Natural killer cell (primary cell): Measurements from ENCODE around the gene IL36B. TPM values are rescaled to one million over a fixed set of nuclear protein-coding genes. Genes with fewer than 3 reads are reported as not detected.

ENCODE experiments used
- ATAC-seq, 3 donors: fragments of 150-1000 bp in 2 of 3; fragments of 200-7000 bp in 1 of 3; cut with Tn5 transposase; 1 replicate in 1 of 3; 2 replicates in 2 of 3; pipeline ENCODE4 v1.10.0; 2021; ENCODE audit warnings: mild to moderate bottlenecking in 2 of 3, moderate library complexity in 2 of 3
- DNase-seq, 2 donors: peaks; one replicate each; pipeline versions ENCODE4 v3.0.0 to v3.0.0-alpha.2; 2013 to 2021; ENCODE audit warnings: mixed read lengths in 1 of 2
- H3K27ac ChIP-seq: one replicate; pipeline ENCODE4 v1.5.1; 2013; ENCODE audit warnings: mild to moderate bottlenecking, low read length
- H3K27me3 ChIP-seq: one replicate; pipeline ENCODE4 v1.6.1; 2013; ENCODE audit warnings: low read length; ENCODE audit not compliant: control insufficient read depth, insufficient read depth
- H3K36me3 ChIP-seq: one replicate; pipeline ENCODE4 v1.6.1; 2013; ENCODE audit warnings: low read length; ENCODE audit not compliant: control insufficient read depth, insufficient read depth
- H3K4me1 ChIP-seq: one replicate; pipeline ENCODE4 v1.6.1; 2013; ENCODE audit warnings: low read length; ENCODE audit not compliant: control insufficient read depth, insufficient read depth
- H3K4me3 ChIP-seq: one replicate; pipeline ENCODE4 v1.5.1; 2013; ENCODE audit warnings: low read length
- H3K9me3 ChIP-seq: one replicate; pipeline ENCODE4 v1.6.1; 2013; ENCODE audit warnings: low read length; ENCODE audit not compliant: control insufficient read depth, insufficient read depth
- H3K27ac Mint-ChIP-seq, 2 donors: one replicate each; pipeline ENCODE4 v1.8.0; 2022; ENCODE audit warnings: mild to moderate bottlenecking in 2 of 2, mixed read lengths in 2 of 2, moderate library complexity in 1 of 2
- H3K27me3 Mint-ChIP-seq, 2 donors: one replicate each; pipeline ENCODE4 v1.8.0; 2022; ENCODE audit warnings: low read depth in 2 of 2, mixed read lengths in 2 of 2
- H3K36me3 Mint-ChIP-seq: one replicate; pipeline ENCODE4 v1.8.0; 2022; ENCODE audit warnings: mixed read lengths
- H3K4me1 Mint-ChIP-seq, 2 donors: one replicate each; pipeline ENCODE4 v1.8.0; 2022; ENCODE audit warnings: mixed read lengths in 2 of 2
- H3K4me3 Mint-ChIP-seq: one replicate; pipeline ENCODE4 v1.8.0; 2022; ENCODE audit warnings: mild to moderate bottlenecking, moderate library complexity, mixed read lengths
- H3K9me3 Mint-ChIP-seq, 2 donors: one replicate each; pipeline ENCODE4 v1.8.0; 2022; ENCODE audit warnings: mixed read lengths in 2 of 2
- WGBS: methylation state at CpG from one replicate; pipeline ENCODE4 v1.1.7; 2013; ENCODE audit warnings: missing lambda C conversion rate; ENCODE audit not compliant: insufficient coverage; 5-methylcytosine and 5-hydroxymethylcytosine counted together
- intact Hi-C: fragments of 100-400 bp; cut with micrococcal nuclease; formaldehyde crosslinking; loops from one replicate; pipeline ENCODE4 v1.14.2; 2022
- total RNA-seq, 4 donors: library from RNA; stranded (reverse); fragments of 120-200 nt in 1 of 4; gene quantifications; one replicate each; pipeline versions ENCODE4 v1.2.3 to v1.2.4, GENCODE V29; 2013 to 2022
- TF ChIP-seq, protein P1 (sequence below): fragments of 200-600 bp; IDR thresholded peaks from one replicate; pipeline ENCODE4 v1.8.0; 2022; ENCODE audit warnings: antibody characterized with exemption

Gene IL36B
- total RNA-seq, 3 donors from 2014 or later (not counting 1 experiment from before 2014, with no cell fraction given): not detected

- intact Hi-C loops: no loop called here
- Mint-ChIP-seq H3K9me3 (no peaks in the 10 kb centered on the region), H3K36me3 (no peaks in the 10 kb centered on the region), H3K27ac (no peak overlapping the region), H3K4me1 (no peaks in the 10 kb centered on the region), H3K27me3 (peaks cover 42 to 57% of the 10 kb centered on the region in 2 donors), H3K4me3 (no peak overlapping the region)
- no peak for ATAC-seq
- Histone ChIP-seq H3K9me3 (no peaks in the 10 kb centered on the region), H3K36me3 (no peaks in the 10 kb centered on the region), H3K27ac (no peak overlapping the region), H3K4me3 (no peak overlapping the region), H3K27me3 (no peaks in the 10 kb centered on the region), H3K4me1 (no peaks in the 10 kb centered on the region)
- no peak for DNase-seq
- TF ChIP-seq, protein P1, sequence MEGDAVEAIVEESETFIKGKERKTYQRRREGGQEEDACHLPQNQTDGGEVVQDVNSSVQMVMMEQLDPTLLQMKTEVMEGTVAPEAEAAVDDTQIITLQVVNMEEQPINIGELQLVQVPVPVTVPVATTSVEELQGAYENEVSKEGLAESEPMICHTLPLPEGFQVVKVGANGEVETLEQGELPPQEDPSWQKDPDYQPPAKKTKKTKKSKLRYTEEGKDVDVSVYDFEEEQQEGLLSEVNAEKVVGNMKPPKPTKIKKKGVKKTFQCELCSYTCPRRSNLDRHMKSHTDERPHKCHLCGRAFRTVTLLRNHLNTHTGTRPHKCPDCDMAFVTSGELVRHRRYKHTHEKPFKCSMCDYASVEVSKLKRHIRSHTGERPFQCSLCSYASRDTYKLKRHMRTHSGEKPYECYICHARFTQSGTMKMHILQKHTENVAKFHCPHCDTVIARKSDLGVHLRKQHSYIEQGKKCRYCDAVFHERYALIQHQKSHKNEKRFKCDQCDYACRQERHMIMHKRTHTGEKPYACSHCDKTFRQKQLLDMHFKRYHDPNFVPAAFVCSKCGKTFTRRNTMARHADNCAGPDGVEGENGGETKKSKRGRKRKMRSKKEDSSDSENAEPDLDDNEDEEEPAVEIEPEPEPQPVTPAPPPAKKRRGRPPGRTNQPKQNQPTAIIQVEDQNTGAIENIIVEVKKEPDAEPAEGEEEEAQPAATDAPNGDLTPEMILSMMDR: no peak
- WGBS: 43% methylated on average over 1 of the region's 2 CpGs
Measured at GRCh38 chr2:113025737-113026136, 26.9 kb downstream of the IL36B start.

- H3K4me3 Mint-ChIP-seq: no peak overlapping the region
- H3K27ac Mint-ChIP-seq: no peak overlapping the region
Measured at GRCh38 chr2:113024764-113025163, 27.9 kb downstream of the IL36B start.

GRCh38 chr2:113021312-113021711 lies 31.4 kb downstream of the IL36B start:
- 73% methylated on average over 4 of the region's 4 CpGs for WGBS

More at GRCh38 chr2:113024764-113025163, 27.9 kb downstream of the IL36B start:
- ATAC-seq (no peak), DNase-seq (no peak)
- Mint-ChIP-seq H3K27me3 (peaks cover 38 to 52% of the 10 kb centered on the region in 2 donors), H3K36me3 (no peaks in the 10 kb centered on the region), H3K9me3 (no peaks in the 10 kb centered on the region), H3K4me1 (no peaks in the 10 kb centered on the region)
- TF ChIP-seq, protein P1: no peak
- Histone ChIP-seq H3K4me1 (no peaks in the 10 kb centered on the region), H3K9me3 (no peaks in the 10 kb centered on the region), H3K27me3 (no peaks in the 10 kb centered on the region), H3K27ac (no peak overlapping the region), H3K4me3 (no peak overlapping the region), H3K36me3 (no peaks in the 10 kb centered on the region)
- 93% methylated on average over 2 of the region's 2 CpGs for WGBS
- intact Hi-C loops: no loop called here

More at GRCh38 chr2:113021312-113021711, 31.4 kb downstream of the IL36B start:
- intact Hi-C loops: no loop called here
- no peaks in the 10 kb centered on the region for H3K4me1 ChIP-seq
- no peaks in the 10 kb centered on the region for H3K9me3 ChIP-seq
- Mint-ChIP-seq H3K36me3 (no peaks in the 10 kb centered on the region), H3K9me3 (no peaks in the 10 kb centered on the region), H3K4me1 (no peaks in the 10 kb centered on the region), H3K4me3 (no peak overlapping the region), H3K27ac (no peak overlapping the region), H3K27me3 (peaks cover 40 to 60% of the 10 kb centered on the region in 2 donors)
- no peaks in the 10 kb centered on the region for H3K36me3 ChIP-seq
- no peak overlapping the region for H3K4me3 ChIP-seq
- no peaks in the 10 kb centered on the region for H3K27me3 ChIP-seq
- TF ChIP-seq, protein P1: no peak
- no peak for ATAC-seq
- DNase-seq: no peak
- H3K27ac ChIP-seq: no peak overlapping the region
